Liver (tissue), 3 donors: ENCODE results near the gene PNKD.

ENCODE experiments used
- ATF3 ChIP-seq: IDR thresholded peaks from 2 replicates; pipeline ENCODE4 v1.6.1; 2016; ENCODE audit warnings: antibody characterized with exemption
- CTCF ChIP-seq: fragments of 150-350 bp; IDR thresholded peaks from 2 replicates; pipeline ENCODE4 v1.5.1; 2017; ENCODE audit warnings: improper control_type of control experiment, low read depth, low read length; ENCODE audit not compliant: missing input control
- GABPA ChIP-seq, 2 donors: IDR thresholded peaks in 1 of 2; conservative IDR thresholded peaks in 1 of 2; 2 replicates each; pipeline ENCODE4 v1.6.1; 2016; ENCODE audit warnings: antibody characterized with exemption in 2 of 2, mild to moderate bottlenecking in 1 of 2, moderate library complexity in 1 of 2
- HNF4A ChIP-seq, 2 donors: conservative IDR thresholded peaks; 2 replicates each; pipeline ENCODE4 v1.6.1; 2016; ENCODE audit warnings: antibody characterized with exemption in 2 of 2, mild to moderate bottlenecking in 2 of 2
- MAX ChIP-seq: IDR thresholded peaks from 2 replicates; pipeline ENCODE4 v1.6.1; 2016; ENCODE audit warnings: antibody characterized with exemption
- RAD21 ChIP-seq, 2 donors: IDR thresholded peaks; 2 replicates each; pipeline ENCODE4 v1.6.1; 2016; ENCODE audit warnings: antibody characterized with exemption in 2 of 2, mild to moderate bottlenecking in 2 of 2
- REST ChIP-seq: IDR thresholded peaks from 2 replicates; pipeline ENCODE4 v1.6.1; 2016; ENCODE audit warnings: antibody characterized with exemption, mild to moderate bottlenecking
- SP1 ChIP-seq: IDR thresholded peaks from 2 replicates; pipeline ENCODE4 v1.6.1; 2018; ENCODE audit warnings: antibody characterized with exemption, mild to moderate bottlenecking
- TAF1 ChIP-seq: conservative IDR thresholded peaks from 2 replicates; pipeline ENCODE4 v1.6.1; 2016; ENCODE audit warnings: antibody characterized with exemption, mild to moderate bottlenecking
- YY1 ChIP-seq: IDR thresholded peaks from 2 replicates; pipeline ENCODE4 v1.6.1; 2016; ENCODE audit warnings: antibody characterized with exemption, mild to moderate bottlenecking
- donor health status: healthy.
- donor health status: healthy.

DNA sequence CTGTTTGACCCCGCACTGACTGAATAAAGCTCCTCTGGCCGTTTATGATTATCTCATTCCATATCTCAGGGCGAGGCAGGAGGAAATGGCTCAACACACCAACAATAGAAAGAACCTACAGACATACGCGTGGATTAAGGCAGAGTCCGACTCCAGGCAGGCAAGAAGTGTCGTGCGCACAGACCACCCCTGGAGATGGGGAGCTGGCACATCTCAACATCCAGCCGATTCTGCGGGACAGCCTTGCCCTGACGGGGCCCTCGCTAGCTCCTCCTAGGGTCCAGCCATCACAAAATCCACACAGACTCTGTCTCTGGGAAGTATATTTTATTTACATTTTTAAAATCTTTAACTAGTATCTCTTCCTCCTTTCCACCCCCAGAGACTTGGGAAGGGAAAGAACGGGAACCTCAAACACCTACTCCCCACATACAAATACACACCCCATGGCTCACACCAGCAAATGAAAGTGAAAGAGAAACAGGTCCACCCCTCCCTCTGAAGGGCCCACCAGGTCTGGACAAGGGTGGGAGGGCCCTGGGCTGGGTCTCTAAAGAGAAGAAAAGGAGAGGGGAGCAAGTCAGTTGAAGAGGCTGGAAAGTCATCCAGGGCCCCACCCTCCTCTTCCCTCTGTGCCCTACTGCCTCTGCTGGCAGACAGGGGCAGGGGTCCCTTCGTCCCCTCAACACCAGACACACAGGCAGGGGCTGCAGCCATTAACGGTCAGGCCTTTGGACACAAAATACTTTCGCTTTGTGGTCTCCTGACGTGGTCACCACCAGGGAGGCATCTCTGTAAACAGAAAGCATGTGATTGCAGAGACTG, 6.3 kb upstream of the PNKD start:
- no peak for TF ChIP-seq CTCF
- no peak for TF ChIP-seq TAF1
- TF ChIP-seq MAX, result no peak
- TF ChIP-seq ATF3, result no peak
- TF ChIP-seq RAD21 (IDR thresholded peaks at IDR 0.05), result no peak
- TF ChIP-seq HNF4A (conservative IDR thresholded peaks at IDR 0.05), result no peak
- no peak for TF ChIP-seq SP1
- TF ChIP-seq REST, result no peak
- TF ChIP-seq GABPA (IDR thresholded peaks at IDR 0.05 in 1 of 2, conservative IDR thresholded peaks at IDR 0.05 in 1 of 2), result no peak
- TF ChIP-seq YY1, result no peak
